GM12878 (cell line): ENCODE results near the gene SPATA12. TPM values are rescaled to one million over a fixed set of nuclear protein-coding genes. Genes with fewer than 3 reads are reported as not detected.

Source experiments
- ATAC-seq: fragments of 200-7000 bp; cut with Tn5 transposase; 3 replicates; pipeline ENCODE4 v1.9.1; 2020; ENCODE audit warnings: mild to moderate bottlenecking, moderate library complexity
- BruUV-seq: library from RNA; stranded (reverse); fragments of 400-500 nt; replicated peaks from 2 replicates; lab custom pipeline; 2021; lab: Mats Ljungman, UMichigan
- CTCF ChIA-PET: fragments of 300-600 bp; sonication (Branson Sonifier 250); formaldehyde crosslinking; extraction: SDS; loops from one replicate; lab custom pipeline; 2021; ENCODE audit warnings: inconsistent platforms; lab: Yijun Ruan, JAX
- POLR2A ChIA-PET: fragments of 350-600 bp; formaldehyde crosslinking; extraction: SDS; loops from one replicate; lab custom pipeline; 2021; ENCODE audit warnings: inconsistent platforms; lab: Charles Lee
- RAD21 ChIA-PET: fragments of 300-600 bp; sonication (Branson Sonifier 250); formaldehyde crosslinking; loops from one replicate; lab custom pipeline; 2023; ENCODE audit warnings: antibody characterized with exemption; ENCODE audit not compliant: unreplicated experiment; lab: Charles Lee
- SMC1A ChIA-PET: fragments of 300-600 bp; sonication (Branson Sonifier 250); formaldehyde crosslinking; loops from one replicate; lab custom pipeline; 2023; ENCODE audit not compliant: unreplicated experiment, uncharacterized antibody; lab: Charles Lee
- DNase-seq: peaks from one replicate; pipeline ENCODE4 v3.0.0-alpha.2; 2011; ENCODE audit warnings: low read depth, low spot score
- FAIRE-seq: peaks from 3 replicates; lab custom pipeline; 2011; peaks lifted over from hg19 to GRCh38; lab: Jason Lieb, UNC
- H2AFZ ChIP-seq: 2 replicates; pipeline ENCODE4 v1.6.0; 2011; ENCODE audit warnings: low read depth, low read length, control low read depth; ENCODE audit not compliant: control insufficient read depth
- H3K27ac ChIP-seq: 2 replicates; pipeline ENCODE4 v1.5.1; 2011; ENCODE audit warnings: control low read depth; ENCODE audit not compliant: control insufficient read depth, insufficient read depth
- H3K27me3 ChIP-seq, 2 experiments: replicated peaks in 1 of 2; 2 replicates each; pipeline versions ENCODE4 v1.6.0 to v1.6.1; 2011; ENCODE audit warnings: low read length in 1 of 2; ENCODE audit not compliant: control insufficient read depth in 2 of 2, insufficient read depth in 2 of 2
- H3K36me3 ChIP-seq, 2 experiments: 2 replicates each; pipeline ENCODE4 v1.5.1; 2011; ENCODE audit warnings: low read length in 1 of 2; ENCODE audit not compliant: control insufficient read depth in 2 of 2, insufficient read depth in 2 of 2
- H3K4me1 ChIP-seq: 2 replicates; pipeline ENCODE4 v1.6.1; 2011; ENCODE audit warnings: mild to moderate bottlenecking, low read length, moderate library complexity, mixed read lengths; ENCODE audit not compliant: control insufficient read depth, insufficient read depth
- H3K4me2 ChIP-seq: 2 replicates; pipeline ENCODE4 v1.6.0; 2011; ENCODE audit warnings: control low read depth; ENCODE audit not compliant: control insufficient read depth, insufficient read depth
- H3K4me3 ChIP-seq: fragments of 200-600 bp; sonication (generic); 2 replicates; pipeline ENCODE4 v1.5.1; 2016
- H3K79me2 ChIP-seq: 2 replicates; pipeline ENCODE4 v1.6.0; 2011; ENCODE audit warnings: low read length; ENCODE audit not compliant: control insufficient read depth, insufficient read depth
- H3K9ac ChIP-seq: 2 replicates; pipeline ENCODE4 v1.8.0; 2011; ENCODE audit warnings: low read length, control low read depth, mixed read lengths; ENCODE audit not compliant: control insufficient read depth, insufficient read depth
- H3K9me3 ChIP-seq: replicated peaks from 3 replicates; pipeline ENCODE4 v1.5.1; 2011; ENCODE audit warnings: mild to moderate bottlenecking, low read length; ENCODE audit not compliant: control insufficient read depth, insufficient read depth
- H4K20me1 ChIP-seq: 2 replicates; pipeline ENCODE4 v1.6.0; 2011; ENCODE audit not compliant: control insufficient read depth, insufficient read depth
- BMI1 ChIP-seq: fragments of 450-650 bp; IDR thresholded peaks from 2 replicates; pipeline ENCODE4 v1.6.1; 2016; ENCODE audit warnings: mild to moderate bottlenecking, moderate library complexity, borderline replicate concordance
- CEBPB ChIP-seq, 2 experiments: fragments of 150-350 bp in 1 of 2; IDR thresholded peaks; 2 replicates each; pipeline ENCODE4 v1.6.1; 2012 to 2014; ENCODE audit warnings: low read depth in 2 of 2, low read length in 2 of 2, borderline replicate concordance in 1 of 2, inconsistent platforms in 1 of 2
- E2F8 ChIP-seq: fragments of 450-650 bp; IDR thresholded peaks from 2 replicates; pipeline ENCODE4 v1.6.1; 2018; ENCODE audit warnings: mild to moderate bottlenecking, low read depth, moderate library complexity; ENCODE audit not compliant: partially characterized antibody
- EZH2 ChIP-seq: IDR thresholded peaks from 2 replicates; pipeline ENCODE4 v1.6.1; 2012; ENCODE audit warnings: low read depth, mild to moderate bottlenecking, control low read depth, inconsistent platforms, low read length, borderline replicate concordance; ENCODE audit not compliant: control insufficient read depth
- JUNB ChIP-seq: IDR thresholded peaks from 2 replicates; pipeline ENCODE4 v1.6.1; 2016; ENCODE audit warnings: antibody characterized with exemption, mild to moderate bottlenecking
- KAT2A ChIP-seq: conservative IDR thresholded peaks from 2 replicates; pipeline ENCODE4 v1.6.1; 2011; ENCODE audit warnings: low read depth, low read length; ENCODE audit not compliant: control insufficient read depth
- KLF5 ChIP-seq: fragments of 450-650 bp; IDR thresholded peaks from 2 replicates; pipeline ENCODE4 v1.6.1; 2014; ENCODE audit warnings: mild to moderate bottlenecking; ENCODE audit not compliant: partially characterized antibody
- NFYB ChIP-seq: IDR thresholded peaks from 2 replicates; pipeline ENCODE4 v1.6.1; 2011; ENCODE audit warnings: low read depth, mild to moderate bottlenecking, low read length, improper control_type of control experiment, moderate library complexity; ENCODE audit not compliant: insufficient read depth
- PAX5 ChIP-seq: IDR thresholded peaks from 2 replicates; pipeline ENCODE4 v1.6.1; 2011; ENCODE audit warnings: low read depth, low read length, borderline replicate concordance
- PKNOX1 ChIP-seq: fragments of 450-650 bp; IDR thresholded peaks from 2 replicates; pipeline ENCODE4 v1.6.1; 2016; ENCODE audit warnings: mild to moderate bottlenecking
- SPI1 ChIP-seq: IDR thresholded peaks from 2 replicates; pipeline ENCODE4 v1.6.1; 2011; ENCODE audit warnings: low read depth, mild to moderate bottlenecking, low read length, moderate library complexity, borderline replicate concordance; ENCODE audit not compliant: insufficient read depth
- TCF3 ChIP-seq: IDR thresholded peaks from 2 replicates; pipeline ENCODE4 v1.6.1; 2012; ENCODE audit warnings: low read depth, mild to moderate bottlenecking, low read length, borderline replicate concordance; ENCODE audit not compliant: insufficient read depth
- ZBED1 ChIP-seq: IDR thresholded peaks from 2 replicates; pipeline ENCODE4 v1.6.1; 2016; ENCODE audit warnings: borderline replicate concordance
- WGBS: methylation state at CpG from one replicate; pipeline ENCODE4 v1.1.6; 2016; ENCODE audit warnings: low lambda C conversion rate; ENCODE audit not compliant: insufficient replicate concordance, insufficient coverage; ENCODE audit errors: missing lambda C conversion rate; 5-methylcytosine and 5-hydroxymethylcytosine counted together
- in situ Hi-C: fragments of 300-500 bp; cut with MboI; formaldehyde crosslinking; loops from 9 replicates; pipeline ENCODE4 v1.14.3; 2018; ENCODE audit warnings: mixed read lengths
- intact Hi-C: fragments of 100-400 bp; cut with micrococcal nuclease; formaldehyde crosslinking; loops from one replicate; pipeline ENCODE4 v1.14.2; 2022; ENCODE audit not compliant: unreplicated experiment
- polyA plus RNA-seq, 11 experiments: library from polyadenylated mRNA; depleted of rRNA in 4 of 11; unstranded in 6 of 11; stranded (reverse) in 5 of 11; fragments of >200 nt; fragmentation: Nextera tagmentation in 4 of 11; fragmentation: Illumina TruSeq in 1 of 11; extraction: Ambion mirVana in 4 of 11; extraction: Trizol in 1 of 11; gene quantifications; 1 replicate in 1 of 11; 2 replicates in 10 of 11; pipeline versions ENCODE4 v1.2.1 to v1.2.3, GENCODE V29; 2011 to 2016; ENCODE audit warnings: inconsistent platforms in 2 of 11, missing spikeins in 2 of 11, low read depth in 1 of 11
- total RNA-seq, 4 experiments: library from RNA; depleted of rRNA in 3 of 4; stranded (reverse); fragments of >200 nt in 3 of 4; fragmentation: Illumina TruSeq in 1 of 4; extraction: Trizol in 1 of 4; gene quantifications; 2 replicates each; pipeline versions ENCODE4 v1.2.1 to v1.2.3, GENCODE V29; 2013 to 2021

The SPATA12 gene
- total and polyA plus RNA-seq, 10 of the 15 experiments (the other 5 are each of a cell fraction or from before 2014, with no cell fraction given), result 0.03 to 0.69 (median 0.37) TPM

GRCh38 chr3:57059411-57059810 lies 1.1 kb upstream of the SPATA12 start:
- Histone ChIP-seq H3K36me3 (no peaks in the 10 kb centered on the region), H3K79me2 (no peaks in the 10 kb centered on the region), H3K9ac (no peak overlapping the region), H3K4me3 (no peak overlapping the region), H3K9me3 (no peaks in the 10 kb centered on the region; the same call in 1 of the 3 replicates), H3K27me3 (no peaks in the 10 kb centered on the region), H3K4me1 (no peaks in the 10 kb centered on the region), H3K27ac (no peak overlapping the region), H4K20me1 (no peaks in the 10 kb centered on the region), H3K4me2 (no peak overlapping the region), H2AFZ (no peak overlapping the region)
- WGBS, result 28% methylated on average over 3 of the region's 3 CpGs
- ChIA-PET SMC1A (interaction anchor here (0.8 kb wide), 1 partner anchor 12 kb away, joined by 3 read pairs; no protein-coding TSS in a partner anchor), CTCF (interaction anchor here (1.3 kb wide), 1 partner anchor 257 kb away, joined by 5 read pairs; the partner anchor contains the start of gene ARHGEF3), POLR2A (interaction anchor here (0.6 kb wide), 1 partner anchor 431 kb away, joined by 4 read pairs; no protein-coding TSS in a partner anchor), RAD21 (no interaction called here)
- in situ Hi-C loops, result no loop called here
- BruUV-seq, result no TSS peak
- FAIRE-seq (no peak), DNase-seq (no peak), ATAC-seq (peak; percentile 49)
- intact Hi-C loops, result no loop called here
- peak; percentile 61; the same call in 1 of the 2 replicates for TF ChIP-seq SPI1
- TF ChIP-seq PAX5, result no peak
- peak; percentile 32 for TF ChIP-seq JUNB

GRCh38 chr3:57061556-57061955 lies 1.1 kb downstream of the SPATA12 start:
- WGBS, result 63% methylated on average over 3 of the region's 3 CpGs
- DNase-seq (no peak), FAIRE-seq (no peak), ATAC-seq (no peak)
- SMC1A ChIA-PET, result no interaction called here
- Histone ChIP-seq H2AFZ (no peak overlapping the region), H3K9ac (no peak overlapping the region), H3K9me3 (no peaks in the 10 kb centered on the region; the same call in 1 of the 3 replicates), H3K27ac (no peak overlapping the region), H3K79me2 (no peaks in the 10 kb centered on the region), H4K20me1 (no peaks in the 10 kb centered on the region), H3K4me3 (no peak overlapping the region), H3K36me3 (no peaks in the 10 kb centered on the region), H3K4me2 (no peak overlapping the region), H3K27me3 (no peaks in the 10 kb centered on the region), H3K4me1 (no peaks in the 10 kb centered on the region)
- in situ Hi-C loops (no loop called here), intact Hi-C loops (loop anchor here (10.0 kb wide), 1 partner anchor 357 kb away; no protein-coding TSS in a partner anchor)
- CTCF ChIA-PET, result no interaction called here
- no TSS peak for BruUV-seq
- RAD21 ChIA-PET, result no interaction called here
- POLR2A ChIA-PET, result no interaction called here
- no peak for TF ChIP-seq CEBPB (IDR thresholded peaks at IDR 0.05; ENCODE audit: borderline replicate concordance in 1 of 2, low read depth in 2 of 2, low read length in 2 of 2)
- TF ChIP-seq PKNOX1, result no peak
- no peak for TF ChIP-seq ZBED1
- TF ChIP-seq BMI1, result no peak
- no peak for TF ChIP-seq E2F8
- no peak for TF ChIP-seq NFYB
- TF ChIP-seq KAT2A, result no peak
- TF ChIP-seq TCF3, result no peak
- no peak for TF ChIP-seq KLF5
- TF ChIP-seq EZH2, result no peak
